ENCODE data around the gene CTSF. TPM values are rescaled to one million over a fixed set of nuclear protein-coding genes. Genes with fewer than 3 reads are reported as not detected.
"Not testable (repeated sequence)": the region's sequence is repeated elsewhere in the genome, so short reads cannot be mapped to it uniquely, and the experiment has no call there.

CTSF gene
- total RNA-seq: 34.6 TPM

- DNase-seq (ENCODE audit: low spot score in 2 of 2) (peak; percentile 99), FAIRE-seq (no peak)
These were observed at the start of gene CTSF for GRCh38 chr11:66568124-66568916. CTSF (minus strand) TSS chr11:66568606; CDS start chr11:66568486, 120 bp downstream.

- no peak for DNase-seq (ENCODE audit: low spot score in 2 of 2)
- no peak for FAIRE-seq
These were observed 48.9 kb upstream of the CTSF start for GRCh38 chr11:66617155-66617834.

- DNase-seq (ENCODE audit: low spot score in 2 of 2) (peak; percentile 97 to 98), FAIRE-seq (no peak)
These were observed 48.2 kb upstream of the CTSF start, which contains the start of gene RBM14 for GRCh38 chr11:66616379-66617154. RBM14 (plus strand) TSS chr11:66616630; CDS start chr11:66616721, 91 bp downstream.

GRCh38 chr11:66614073-66614472, 45.7 kb upstream of the CTSF start:
- no peak for DNase-seq (ENCODE audit: low spot score in 2 of 2)
- no peak for FAIRE-seq

- FAIRE-seq (no peak), DNase-seq (ENCODE audit: low spot score in 2 of 2) (no peak)
These were observed 44.1 kb upstream of the CTSF start for GRCh38 chr11:66612458-66612857.

GRCh38 chr11:66609721-66610617, 41.6 kb upstream of the CTSF start:
- DNase-seq (ENCODE audit: low spot score in 2 of 2) (no peak), FAIRE-seq (no peak)

GRCh38 chr11:66607126-66607834, 38.9 kb upstream of the CTSF start:
- DNase-seq (ENCODE audit: low spot score in 2 of 2) (peak in 1 of 2 donors; percentile 50), FAIRE-seq (no peak)

GRCh38 chr11:66606608-66607007, 38.2 kb upstream of the CTSF start:
- DNase-seq (ENCODE audit: low spot score in 2 of 2); FAIRE-seq: not testable (repeated sequence)

- DNase-seq (ENCODE audit: low spot score in 2 of 2) (no peak), FAIRE-seq (no peak)
These were observed 35.7 kb upstream of the CTSF start for GRCh38 chr11:66604155-66604554.

GRCh38 chr11:66603072-66603471, 34.7 kb upstream of the CTSF start:
- FAIRE-seq (no peak), DNase-seq (ENCODE audit: low spot score in 2 of 2) (no peak)

GRCh38 chr11:66600631-66601233, 32.3 kb upstream of the CTSF start:
- DNase-seq (ENCODE audit: low spot score in 2 of 2): no peak
- no peak for FAIRE-seq

- DNase-seq (ENCODE audit: low spot score in 2 of 2) (no peak), FAIRE-seq (no peak)
These were observed 31.8 kb upstream of the CTSF start for GRCh38 chr11:66600219-66600618.

- no peak for FAIRE-seq
- no peak for DNase-seq (ENCODE audit: low spot score in 2 of 2)
These were observed 30.6 kb upstream of the CTSF start for GRCh38 chr11:66598993-66599392.

GRCh38 chr11:66595245-66595904, 27.0 kb upstream of the CTSF start:
- DNase-seq (ENCODE audit: low spot score in 2 of 2): no peak

GRCh38 chr11:66593650-66594049, 25.2 kb upstream of the CTSF start:
- DNase-seq (ENCODE audit: low spot score in 2 of 2) (no peak), FAIRE-seq (no peak)

More at GRCh38 chr11:66595245-66595904, 27.0 kb upstream of the CTSF start:
- no peak for FAIRE-seq

- no peak for FAIRE-seq
- no peak for DNase-seq (ENCODE audit: low spot score in 2 of 2)
These were observed 24.9 kb upstream of the CTSF start for GRCh38 chr11:66593303-66593635.

- peak; percentile 95 to 100 for DNase-seq (ENCODE audit: low spot score in 2 of 2)
- FAIRE-seq: no peak
These were observed 24.3 kb upstream of the CTSF start, which contains the start of the genes CCDC87 and CCS for GRCh38 chr11:66592457-66593302. CCDC87 (minus strand) TSS chr11:66593063; CDS start chr11:66593015, 48 bp downstream. CCS (plus strand) TSS chr11:66593185; CDS start chr11:66593262, 77 bp downstream.

All from frontal cortex (tissue), 4 donors.